Hepatocyte (in vitro differentiated cells): Measurements from ENCODE around the gene MAGOH. TPM values are rescaled to one million over a fixed set of nuclear protein-coding genes. Genes with fewer than 3 reads are reported as not detected.
"Not testable (repeated sequence)": the region's sequence is repeated elsewhere in the genome, so short reads cannot be mapped to it uniquely, and the experiment has no call there.

ENCODE experiments used
- DNase-seq: peaks from one replicate; pipeline ENCODE4 v3.0.0-alpha.2; 2016; ENCODE audit warnings: low spot score
- H2AFZ ChIP-seq: fragments of 200-600 bp; sonication (generic); 2 replicates; pipeline ENCODE4 v1.6.0; 2016; ENCODE audit warnings: antibody characterized with exemption, mild to moderate bottlenecking
- H3K27ac ChIP-seq: fragments of 200-600 bp; sonication (generic); 2 replicates; pipeline ENCODE4 v1.5.1; 2016; ENCODE audit warnings: mild to moderate bottlenecking
- H3K27me3 ChIP-seq: fragments of 200-600 bp; sonication (generic); 2 replicates; pipeline ENCODE4 v1.6.1; 2016
- H3K36me3 ChIP-seq: fragments of 200-600 bp; sonication (generic); replicated peaks from 2 replicates; pipeline ENCODE4 v1.5.1; 2016; ENCODE audit warnings: low read depth; ENCODE audit not compliant: insufficient read depth
- H3K4me1 ChIP-seq: fragments of 200-600 bp; sonication (generic); 2 replicates; pipeline ENCODE4 v1.5.1; 2016; ENCODE audit warnings: mild to moderate bottlenecking, moderate library complexity; ENCODE audit not compliant: insufficient read depth
- H3K4me2 ChIP-seq: fragments of 200-600 bp; sonication (generic); 2 replicates; pipeline ENCODE4 v1.6.0; 2016
- H3K4me3 ChIP-seq: fragments of 200-600 bp; sonication (generic); 2 replicates; pipeline ENCODE4 v1.5.1; 2016; ENCODE audit warnings: mild to moderate bottlenecking
- H3K79me2 ChIP-seq: fragments of 200-600 bp; sonication (generic); 2 replicates; pipeline ENCODE4 v1.6.0; 2017; ENCODE audit warnings: mild to moderate bottlenecking
- H3K9me2 ChIP-seq: fragments of 200-600 bp; sonication (generic); replicated peaks from 2 replicates; pipeline ENCODE4 v1.6.0; 2017; ENCODE audit warnings: mild to moderate bottlenecking; ENCODE audit not compliant: insufficient read depth
- H3K9me3 ChIP-seq: fragments of 200-600 bp; sonication (generic); 2 replicates; pipeline ENCODE4 v1.5.1; 2016; ENCODE audit warnings: low read depth, mild to moderate bottlenecking
- H4K20me1 ChIP-seq: fragments of 200-600 bp; sonication (generic); 2 replicates; pipeline ENCODE4 v1.6.0; 2016; ENCODE audit warnings: mild to moderate bottlenecking; ENCODE audit not compliant: insufficient read depth, poor library complexity, severe bottlenecking
- EZH2 ChIP-seq: fragments of 200-600 bp; sonication (generic); IDR thresholded peaks from 2 replicates; pipeline ENCODE4 v1.6.1; 2016; ENCODE audit warnings: antibody characterized with exemption, mild to moderate bottlenecking, borderline replicate concordance
- EZH2phosphoT487 ChIP-seq: fragments of 200-600 bp; sonication (generic); IDR thresholded peaks from one replicate; pipeline ENCODE4 v1.6.1; 2018; ENCODE audit warnings: antibody characterized with exemption, mild to moderate bottlenecking, low read depth, moderate library complexity; ENCODE audit not compliant: unreplicated experiment, severe bottlenecking
- WGBS: methylation state at CpG from one replicate; pipeline ENCODE4 v1.1.6; 2016; ENCODE audit warnings: low lambda C conversion rate; ENCODE audit errors: missing lambda C conversion rate; 5-methylcytosine and 5-hydroxymethylcytosine counted together
- polyA plus RNA-seq: library from polyadenylated mRNA; unstranded; fragments of >200 nt; fragmentation: Nextera tagmentation; extraction: Ambion mirVana; gene quantifications from 2 replicates; pipeline ENCODE4 v1.2.1, GENCODE V29; 2016
- total RNA-seq: library from RNA; depleted of rRNA; stranded (reverse); fragments of >200 nt; gene quantifications from 2 replicates; pipeline ENCODE4 v1.2.3, GENCODE V29; 2014
- TF ChIP-seq, protein P1 (sequence below): fragments of 200-600 bp; sonication (generic); IDR thresholded peaks from 2 replicates; pipeline ENCODE4 v1.5.1; 2016; ENCODE audit warnings: antibody characterized with exemption, mild to moderate bottlenecking; ENCODE audit not compliant: poor library complexity

The MAGOH gene
- total and polyA plus RNA-seq, 2 experiments from 2014 or later, result 28.4 to 35.2 TPM

DNA sequence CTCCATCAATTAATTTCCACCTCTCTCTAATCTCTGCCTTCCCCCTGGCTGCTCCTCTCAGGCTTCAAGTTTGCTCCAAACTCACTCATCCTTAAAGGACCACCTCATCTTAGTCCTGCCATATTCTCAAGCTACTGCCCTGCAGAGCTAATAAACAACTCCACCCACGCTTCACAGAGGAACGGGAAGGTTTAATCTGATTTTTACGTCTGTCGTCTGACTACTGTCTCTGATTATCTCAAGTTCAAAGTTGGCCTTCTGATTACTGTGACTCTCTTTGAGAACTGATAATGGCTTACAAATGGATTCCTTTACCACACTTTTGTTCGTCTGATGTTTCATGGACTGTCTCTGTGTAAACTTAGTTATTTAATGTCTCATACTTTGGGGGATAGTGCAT, 49.3 kb downstream of the MAGOH start:
- Histone ChIP-seq H3K9me2 (no peaks in the 10 kb centered on the region), H3K36me3 (no peaks in the 10 kb centered on the region), H3K4me3 (no peak overlapping the region), H3K27ac (no peak overlapping the region), H3K27me3 (no peaks in the 10 kb centered on the region), H2AFZ (no peak overlapping the region), H4K20me1 (no peaks in the 10 kb centered on the region), H3K4me2 (no peak overlapping the region), H3K79me2 (no peaks in the 10 kb centered on the region), H3K4me1 (peaks cover 13% of the 10 kb centered on the region), H3K9me3 (no peaks in the 10 kb centered on the region)
- TF ChIP-seq EZH2 (no peak), EZH2phosphoT487 (no peak)
- TF ChIP-seq, protein P1, sequence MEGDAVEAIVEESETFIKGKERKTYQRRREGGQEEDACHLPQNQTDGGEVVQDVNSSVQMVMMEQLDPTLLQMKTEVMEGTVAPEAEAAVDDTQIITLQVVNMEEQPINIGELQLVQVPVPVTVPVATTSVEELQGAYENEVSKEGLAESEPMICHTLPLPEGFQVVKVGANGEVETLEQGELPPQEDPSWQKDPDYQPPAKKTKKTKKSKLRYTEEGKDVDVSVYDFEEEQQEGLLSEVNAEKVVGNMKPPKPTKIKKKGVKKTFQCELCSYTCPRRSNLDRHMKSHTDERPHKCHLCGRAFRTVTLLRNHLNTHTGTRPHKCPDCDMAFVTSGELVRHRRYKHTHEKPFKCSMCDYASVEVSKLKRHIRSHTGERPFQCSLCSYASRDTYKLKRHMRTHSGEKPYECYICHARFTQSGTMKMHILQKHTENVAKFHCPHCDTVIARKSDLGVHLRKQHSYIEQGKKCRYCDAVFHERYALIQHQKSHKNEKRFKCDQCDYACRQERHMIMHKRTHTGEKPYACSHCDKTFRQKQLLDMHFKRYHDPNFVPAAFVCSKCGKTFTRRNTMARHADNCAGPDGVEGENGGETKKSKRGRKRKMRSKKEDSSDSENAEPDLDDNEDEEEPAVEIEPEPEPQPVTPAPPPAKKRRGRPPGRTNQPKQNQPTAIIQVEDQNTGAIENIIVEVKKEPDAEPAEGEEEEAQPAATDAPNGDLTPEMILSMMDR, result no peak
- no peak for DNase-seq
- WGBS, result 15% methylated on average over 5 of the region's 5 CpGs

DNA sequence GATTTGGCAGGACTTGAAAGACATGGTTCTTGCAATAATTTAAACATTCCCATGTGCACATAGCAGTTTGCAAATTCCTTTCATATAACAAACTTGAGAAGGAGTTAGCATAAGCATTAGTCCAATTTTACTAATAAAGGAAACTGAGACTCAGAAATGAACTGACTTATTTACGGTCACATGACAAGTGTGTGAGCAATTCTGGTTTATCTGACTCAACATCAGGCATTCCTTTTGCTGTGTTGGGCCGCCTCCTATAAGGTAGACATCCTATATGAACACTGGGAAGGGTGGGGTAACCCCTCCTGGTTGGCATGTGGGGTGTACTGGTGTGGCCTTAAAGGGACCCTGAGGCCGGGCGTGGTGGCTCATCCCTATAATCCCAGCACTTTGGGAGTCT, 50.2 kb downstream of the MAGOH start:
- WGBS, result 92% methylated on average over 4 of the region's 4 CpGs
- Histone ChIP-seq H3K9me2 (no peaks in the 10 kb centered on the region), H3K27ac (no peak overlapping the region), H3K4me2 (no peak overlapping the region), H2AFZ (no peak overlapping the region), H3K4me1 (peaks cover 20% of the 10 kb centered on the region), H3K36me3 (no peaks in the 10 kb centered on the region), H3K27me3 (no peaks in the 10 kb centered on the region), H4K20me1 (no peaks in the 10 kb centered on the region), H3K79me2 (no peaks in the 10 kb centered on the region), H3K9me3 (no peaks in the 10 kb centered on the region), H3K4me3 (no peak overlapping the region)
- TF ChIP-seq, protein P1, result no peak
- TF ChIP-seq EZH2 (no peak), EZH2phosphoT487 (no peak)
- no peak for DNase-seq

DNA sequence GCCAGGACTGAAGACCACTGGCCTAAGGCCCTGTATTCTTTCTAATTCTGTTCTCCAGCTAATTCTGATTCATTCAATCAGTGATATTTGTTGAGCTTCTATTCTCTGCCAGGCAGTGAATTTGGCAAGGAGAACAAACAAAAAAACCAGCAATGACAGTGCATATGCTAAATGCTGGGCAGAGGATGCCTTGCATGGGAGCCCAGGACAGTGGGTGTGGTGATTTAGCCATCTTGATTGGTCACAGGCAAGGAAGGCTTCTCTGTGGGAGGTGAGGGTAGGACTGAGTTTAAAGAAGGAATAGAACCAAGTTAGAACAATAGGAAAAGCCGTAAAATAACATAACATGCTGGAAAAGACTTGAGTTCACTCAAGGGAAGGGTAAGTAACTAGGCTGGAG, 50.9 kb downstream of the MAGOH start:
- WGBS, result 79% methylated on average over 1 of the region's 1 CpG
- H3K9me2 ChIP-seq, result no peaks in the 10 kb centered on the region
- TF ChIP-seq, protein P1, result no peak
- no peaks in the 10 kb centered on the region for H3K36me3 ChIP-seq
- no peak overlapping the region for H3K27ac ChIP-seq
- H2AFZ ChIP-seq, result no peak overlapping the region
- H4K20me1 ChIP-seq, result no peaks in the 10 kb centered on the region
- no peaks in the 10 kb centered on the region for H3K79me2 ChIP-seq
- no peak for DNase-seq
- H3K4me1 ChIP-seq, result peaks cover 27% of the 10 kb centered on the region
- no peaks in the 10 kb centered on the region for H3K27me3 ChIP-seq
- H3K4me3 ChIP-seq, result no peak overlapping the region
- no peaks in the 10 kb centered on the region for H3K9me3 ChIP-seq
- no peak overlapping the region for H3K4me2 ChIP-seq

DNA sequence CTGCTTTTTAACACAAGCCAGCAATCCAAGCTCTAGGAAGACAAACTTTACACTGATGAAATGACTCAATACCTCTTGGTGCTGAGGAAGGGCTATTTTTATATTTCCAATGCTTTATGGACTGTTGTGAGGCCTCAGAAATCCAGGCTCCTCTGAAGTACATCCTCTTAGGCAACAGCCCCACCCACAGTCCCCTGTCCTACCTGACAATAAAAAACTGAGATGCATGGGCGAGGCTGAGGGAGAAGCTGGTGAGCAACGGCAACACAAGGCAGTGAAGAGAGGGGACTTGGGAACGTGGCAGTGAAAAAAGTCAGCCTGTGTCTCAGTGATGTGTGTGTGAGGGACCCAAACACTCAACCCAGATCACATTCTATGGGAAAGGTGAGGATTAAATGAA, 51.8 kb downstream of the MAGOH start:
- Histone ChIP-seq H3K9me3 (no peaks in the 10 kb centered on the region), H3K27ac (no peak overlapping the region), H3K9me2 (no peaks in the 10 kb centered on the region), H3K4me3 (no peak overlapping the region), H3K79me2 (no peaks in the 10 kb centered on the region), H3K4me1 (peaks cover 36% of the 10 kb centered on the region), H4K20me1 (no peaks in the 10 kb centered on the region), H3K27me3 (no peaks in the 10 kb centered on the region), H3K36me3 (no peaks in the 10 kb centered on the region), H3K4me2 (no peak overlapping the region), H2AFZ (no peak overlapping the region)
- WGBS, result 82% methylated on average over 3 of the region's 3 CpGs
- TF ChIP-seq, protein P1, result no peak
- no peak for TF ChIP-seq EZH2
- TF ChIP-seq EZH2phosphoT487, result no peak
- no peak for DNase-seq

DNA sequence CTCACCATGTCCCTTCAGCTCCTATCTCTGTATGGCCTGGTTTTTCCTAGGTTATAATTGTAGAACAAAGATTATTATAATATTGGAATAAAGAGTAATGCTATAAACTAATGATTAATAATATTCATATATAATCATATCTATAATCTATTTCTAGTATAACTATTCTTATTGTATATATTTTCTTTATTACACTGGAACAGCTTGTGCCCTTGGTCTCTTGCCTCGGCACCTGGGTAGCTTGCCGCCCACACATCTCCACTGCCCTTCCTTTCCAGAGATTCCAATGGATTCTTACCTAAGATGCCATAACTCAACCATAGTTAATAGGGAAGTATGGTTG, 52.4 kb downstream of the MAGOH start:
- H3K27ac ChIP-seq, H3K9me2 ChIP-seq, H3K27me3 ChIP-seq, H3K4me2 ChIP-seq, H3K36me3 ChIP-seq, H4K20me1 ChIP-seq, H3K79me2 ChIP-seq, H2AFZ ChIP-seq, H3K9me3 ChIP-seq, H3K4me3 ChIP-seq, DNase-seq: not testable (repeated sequence)
- H3K4me1 ChIP-seq, result peaks cover 36% of the 10 kb centered on the region
- 82% methylated on average over 2 of the region's 2 CpGs for WGBS
